ENCODE results near the gene PLEKHG4B.

DNA sequence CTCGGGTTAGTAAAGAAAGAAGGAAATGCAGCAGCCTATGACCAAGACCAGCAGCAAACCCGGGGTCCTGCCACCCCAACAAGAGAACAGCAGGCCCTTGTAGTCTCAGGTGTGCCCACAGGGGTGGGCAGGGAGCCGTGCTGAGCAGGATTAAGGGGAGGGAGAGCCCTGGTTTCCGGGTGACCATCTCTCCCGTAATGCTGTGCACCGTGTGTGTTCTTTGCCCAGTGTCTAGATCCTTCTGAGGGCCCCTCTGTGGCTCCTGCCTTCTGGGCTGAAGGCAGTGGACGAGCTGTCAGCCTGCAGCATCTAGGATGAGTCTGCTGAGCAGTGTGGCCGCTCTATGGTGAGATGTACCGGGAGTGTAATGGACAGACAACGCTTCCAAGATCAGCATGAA lies 12.7 kb upstream of the PLEKHG4B start:
- TF ChIP-seq POLR2A (IDR thresholded peaks at IDR 0.05; ENCODE audit: low read depth, low read length) = no peak
- TF ChIP-seq POLR2AphosphoS5 (IDR thresholded peaks at IDR 0.05; ENCODE audit: low read depth, low read length) = no peak
- no peak for TF ChIP-seq PAX5 (IDR thresholded peaks at IDR 0.05; ENCODE audit: insufficient read depth, low read length, severe bottlenecking)
